ENCODE results near the gene BDKRB1. TPM values are rescaled to one million over a fixed set of nuclear protein-coding genes. Genes with fewer than 3 reads are reported as not detected.

The BDKRB1 gene
- total and polyA plus RNA-seq, 2 donors (not counting 3 experiments of a cell fraction or from before 2014, with no cell fraction given): not detected

DNA sequence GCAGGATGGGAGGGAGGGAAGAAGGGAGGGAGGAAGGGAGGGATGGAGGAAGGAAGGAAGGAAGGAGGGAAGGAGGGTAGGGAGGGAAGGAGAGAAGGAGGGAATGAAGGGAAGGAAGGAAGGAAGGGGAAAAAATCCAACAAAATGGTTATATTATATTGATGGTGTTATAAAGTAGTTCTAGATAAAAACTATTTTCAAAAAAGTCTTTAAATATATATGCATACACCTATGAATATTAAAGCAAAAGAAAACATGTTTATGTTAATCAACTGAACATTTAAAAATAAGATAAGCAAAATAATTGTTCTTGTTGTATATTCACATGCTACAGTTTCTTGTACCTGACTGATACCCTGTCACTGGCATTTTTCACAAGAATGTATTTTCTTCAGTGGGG lies 1.9 kb downstream of the BDKRB1 start:
- dilution Hi-C loops (cut with MboI; ENCODE audit: extremely low pct_ligation_motif_present, low sequenced_read_pairs): no loop called here
- H3K9ac ChIP-seq (replicated peaks; ENCODE audit: extremely low read depth, insufficient read depth, low read length): no peak overlapping the region
- H3K9me1 ChIP-seq (replicated peaks; ENCODE audit: control insufficient read depth, extremely low read depth, insufficient read depth, low read length): no peaks in the 10 kb centered on the region
- FAIRE-seq (no peak), DNase-seq (ENCODE audit: low read depth, low spot score) (no peak)
- H3K36me3 ChIP-seq (ENCODE audit: control insufficient read depth in 2 of 2, extremely low read depth in 1 of 2, insufficient read depth in 2 of 2, low read length in 2 of 2): no peaks in the 10 kb centered on the region
- H4K20me1 ChIP-seq (replicated peaks; ENCODE audit: control insufficient read depth, extremely low read depth, insufficient read depth, low read length): no peaks in the 10 kb centered on the region
- no peaks in the 10 kb centered on the region for H3K79me2 ChIP-seq (ENCODE audit: control insufficient read depth, insufficient read depth, low read length)
- H3K27me3 ChIP-seq (ENCODE audit: control insufficient read depth in 2 of 2, insufficient read depth in 2 of 2, low read length in 2 of 2): no peaks in the 10 kb centered on the region
- BruUV-seq (replicated peaks): no TSS peak
- intact Hi-C loops (cut with micrococcal nuclease): no loop called here
- no peaks in the 10 kb centered on the region for H3K9me3 ChIP-seq (replicated peaks; ENCODE audit: control insufficient read depth, insufficient read depth, low read length)
- POLR2A ChIA-PET: no interaction called here
- H3K27ac ChIP-seq (ENCODE audit: insufficient read depth, low read depth, low read length): no peak overlapping the region
- no peaks in the 10 kb centered on the region for H3K4me1 ChIP-seq (ENCODE audit: control insufficient read depth, extremely low read depth, insufficient read depth, low read length)
- TF ChIP-seq GATA2 (IDR thresholded peaks at IDR 0.05; ENCODE audit: insufficient read depth, insufficient read length, low read depth, low read length) (no peak), MYC (IDR thresholded peaks at IDR 0.05; ENCODE audit: low read depth, low read length) (no peak), EZH2 (IDR thresholded peaks at IDR 0.05; ENCODE audit: borderline replicate concordance, low read depth, low read length, severe bottlenecking) (no peak), POLR2AphosphoS5 (IDR thresholded peaks at IDR 0.05; ENCODE audit: insufficient read depth, low read depth, low read length) (no peak), POLR2A (IDR thresholded peaks at IDR 0.05; ENCODE audit: low read depth, low read length) (no peak), FOS (IDR thresholded peaks at IDR 0.05; ENCODE audit: borderline replicate concordance, insufficient read depth, low read length) (no peak), JUN (IDR thresholded peaks at IDR 0.05; ENCODE audit: borderline replicate concordance, insufficient read depth, insufficient read length, low read depth) (no peak)
- TF ChIP-seq, protein P1, sequence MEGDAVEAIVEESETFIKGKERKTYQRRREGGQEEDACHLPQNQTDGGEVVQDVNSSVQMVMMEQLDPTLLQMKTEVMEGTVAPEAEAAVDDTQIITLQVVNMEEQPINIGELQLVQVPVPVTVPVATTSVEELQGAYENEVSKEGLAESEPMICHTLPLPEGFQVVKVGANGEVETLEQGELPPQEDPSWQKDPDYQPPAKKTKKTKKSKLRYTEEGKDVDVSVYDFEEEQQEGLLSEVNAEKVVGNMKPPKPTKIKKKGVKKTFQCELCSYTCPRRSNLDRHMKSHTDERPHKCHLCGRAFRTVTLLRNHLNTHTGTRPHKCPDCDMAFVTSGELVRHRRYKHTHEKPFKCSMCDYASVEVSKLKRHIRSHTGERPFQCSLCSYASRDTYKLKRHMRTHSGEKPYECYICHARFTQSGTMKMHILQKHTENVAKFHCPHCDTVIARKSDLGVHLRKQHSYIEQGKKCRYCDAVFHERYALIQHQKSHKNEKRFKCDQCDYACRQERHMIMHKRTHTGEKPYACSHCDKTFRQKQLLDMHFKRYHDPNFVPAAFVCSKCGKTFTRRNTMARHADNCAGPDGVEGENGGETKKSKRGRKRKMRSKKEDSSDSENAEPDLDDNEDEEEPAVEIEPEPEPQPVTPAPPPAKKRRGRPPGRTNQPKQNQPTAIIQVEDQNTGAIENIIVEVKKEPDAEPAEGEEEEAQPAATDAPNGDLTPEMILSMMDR (IDR thresholded peaks at IDR 0.05; ENCODE audit: extremely low read depth in 1 of 2, insufficient read depth in 1 of 2, low read depth in 1 of 2, low read length in 2 of 2): no peak
- TF ChIP-seq, protein P2, sequence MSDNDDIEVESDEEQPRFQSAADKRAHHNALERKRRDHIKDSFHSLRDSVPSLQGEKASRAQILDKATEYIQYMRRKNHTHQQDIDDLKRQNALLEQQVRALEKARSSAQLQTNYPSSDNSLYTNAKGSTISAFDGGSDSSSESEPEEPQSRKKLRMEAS (IDR thresholded peaks at IDR 0.05; ENCODE audit: insufficient read depth, insufficient read length): no peak
- H3K4me3 ChIP-seq (replicated peaks in 1 of 3; ENCODE audit: insufficient read depth in 1 of 3, low read depth in 1 of 3, low read length in 3 of 3): no peak overlapping the region
- CTCF ChIA-PET: interaction anchor here (1.5 kb wide), 1 partner anchor 29 kb away, joined by 3 read pairs; no protein-coding TSS in a partner anchor
- H2AFZ ChIP-seq (ENCODE audit: low read depth, low read length): no peak overlapping the region
- no peak overlapping the region for H3K4me2 ChIP-seq (ENCODE audit: insufficient read depth, low read length)
